Activated naive CD4-positive, alpha-beta T cell treated with Interleukin-2 at 50 U/mL for 16 hours (primary cell): ENCODE results near the gene ADSS1.
A peak's percentile ranks its signal among the peaks of the same experiment; 100 is the strongest.
"Not testable (repeated sequence)": the region's sequence is repeated elsewhere in the genome, so short reads cannot be mapped to it uniquely, and the experiment has no call there.

Experiments
- DNase-seq: peaks from one replicate; pipeline ENCODE4 v3.0.0-alpha.2; 2020

ADSS1 gene

DNA sequence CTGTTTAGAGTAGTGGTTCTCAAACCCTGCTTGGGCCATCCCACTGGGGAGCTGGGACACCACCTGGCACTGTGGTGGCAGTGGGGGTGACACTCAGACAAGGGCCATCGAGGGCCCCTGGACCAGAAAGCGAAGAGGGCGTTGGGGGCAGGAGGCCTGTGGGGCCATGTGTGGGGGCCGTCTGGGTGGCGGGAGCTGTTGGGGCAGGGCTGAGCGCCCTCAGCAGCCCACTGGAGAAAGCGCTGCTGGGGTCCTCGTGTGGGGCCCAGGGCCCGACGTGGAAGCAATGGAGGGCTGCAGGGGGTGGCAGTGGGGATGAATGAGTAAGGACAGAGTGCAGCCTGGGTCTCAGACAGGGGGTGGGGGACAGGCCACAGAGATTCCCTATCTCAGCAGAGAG, 5.9 kb upstream of the ADSS1 start:
- no peak for DNase-seq

- DNase-seq, result no peak
Measured at GRCh38 chr14:104718871-104719270, 5.2 kb upstream of the ADSS1 start.

DNA sequence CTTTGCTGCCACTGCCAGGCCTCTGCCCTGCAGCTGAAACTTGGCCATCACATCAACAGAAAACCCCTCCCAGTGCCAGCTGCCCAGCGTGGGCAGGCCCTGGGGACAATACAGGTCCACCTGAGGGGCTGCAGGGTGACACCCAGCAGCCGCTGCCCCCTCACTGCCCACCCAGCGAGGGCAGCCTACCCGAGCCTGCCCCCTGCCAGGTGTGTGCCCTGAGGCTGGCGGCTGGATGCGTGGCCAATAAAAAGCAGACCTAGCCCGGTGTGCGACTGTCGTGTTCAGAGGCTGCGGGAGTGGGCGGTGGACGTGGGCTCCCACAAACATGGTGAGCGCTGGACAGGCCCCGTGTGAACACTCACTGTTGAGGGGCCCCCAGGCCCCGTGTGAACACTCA, 4.7 kb upstream of the ADSS1 start:
- no peak for DNase-seq

GRCh38 chr14:104721505-104722431, 2.3 kb upstream of the ADSS1 start:
- DNase-seq, result no peak

GRCh38 chr14:104722938-104723650, 935 bp upstream of the ADSS1 start:
- DNase-seq, result no peak

DNA sequence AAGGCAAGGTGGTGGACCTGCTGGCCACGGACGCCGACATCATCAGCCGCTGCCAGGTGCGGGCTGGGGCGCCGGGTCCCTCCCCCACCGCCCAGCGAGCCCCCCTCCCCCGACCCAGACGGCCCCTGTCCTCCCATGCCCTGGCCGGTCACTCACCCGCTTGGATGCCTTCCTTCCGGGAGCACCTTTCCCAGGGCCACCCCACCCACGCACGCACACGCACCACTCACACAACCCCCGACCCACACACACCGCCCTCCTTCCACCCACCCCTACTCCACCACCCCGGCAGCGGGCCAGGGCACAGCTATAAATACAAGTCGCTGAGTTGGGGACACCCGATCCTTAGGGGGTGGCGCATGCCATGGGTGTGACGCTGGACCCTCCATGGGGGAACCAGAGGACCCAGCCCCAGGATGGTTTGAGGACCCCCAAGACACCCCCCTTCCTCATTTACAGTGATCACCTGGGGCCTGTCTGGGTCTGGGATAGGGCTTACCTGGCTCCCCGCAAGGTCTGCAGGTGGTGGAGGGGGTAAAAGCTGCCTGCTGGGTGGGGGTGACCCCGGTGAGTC, 465 bp downstream of the ADSS1 start:
- DNase-seq, result peak; percentile 23

GRCh38 chr14:104724981-104725771, 1.1 kb downstream of the ADSS1 start:
- no peak for DNase-seq

DNA sequence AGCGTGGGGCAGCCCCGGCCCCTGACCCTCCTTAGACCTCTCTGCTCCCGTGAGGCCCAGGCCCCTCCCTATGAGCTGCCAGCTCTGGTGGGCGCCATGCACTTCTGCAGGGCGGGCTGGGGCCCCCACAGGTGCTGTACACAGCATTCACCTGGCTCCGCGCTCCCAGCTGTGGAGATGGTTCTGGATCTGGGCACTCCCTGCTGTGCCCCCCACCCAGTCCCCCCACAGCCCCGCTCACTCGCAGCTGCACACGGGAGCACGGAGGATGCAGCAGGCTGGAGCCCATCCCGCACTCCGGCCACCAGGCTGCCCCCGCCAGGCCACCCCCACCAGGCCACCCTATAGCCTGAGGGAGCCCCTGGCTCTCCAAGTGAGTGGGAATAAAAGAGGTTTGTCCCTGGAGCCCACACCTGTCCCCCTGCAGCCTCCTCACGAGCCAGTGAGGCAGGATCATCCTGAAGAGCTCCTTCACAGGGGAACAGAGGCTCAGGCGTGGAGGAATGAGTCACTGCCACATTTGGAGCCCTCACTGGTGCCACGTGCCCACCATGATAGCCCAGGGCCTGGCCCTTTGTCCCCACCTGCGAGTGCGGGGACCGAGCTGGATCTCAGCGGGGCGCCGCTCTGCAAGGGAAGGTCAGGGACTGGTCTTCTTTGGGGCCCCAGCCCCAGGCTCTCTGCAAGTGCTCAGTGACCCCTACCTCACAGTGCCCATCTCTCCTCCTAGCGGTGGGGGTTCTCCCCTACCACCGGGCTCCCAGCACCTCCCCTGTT, 1.9 kb downstream of the ADSS1 start:
- DNase-seq, result no peak

DNA sequence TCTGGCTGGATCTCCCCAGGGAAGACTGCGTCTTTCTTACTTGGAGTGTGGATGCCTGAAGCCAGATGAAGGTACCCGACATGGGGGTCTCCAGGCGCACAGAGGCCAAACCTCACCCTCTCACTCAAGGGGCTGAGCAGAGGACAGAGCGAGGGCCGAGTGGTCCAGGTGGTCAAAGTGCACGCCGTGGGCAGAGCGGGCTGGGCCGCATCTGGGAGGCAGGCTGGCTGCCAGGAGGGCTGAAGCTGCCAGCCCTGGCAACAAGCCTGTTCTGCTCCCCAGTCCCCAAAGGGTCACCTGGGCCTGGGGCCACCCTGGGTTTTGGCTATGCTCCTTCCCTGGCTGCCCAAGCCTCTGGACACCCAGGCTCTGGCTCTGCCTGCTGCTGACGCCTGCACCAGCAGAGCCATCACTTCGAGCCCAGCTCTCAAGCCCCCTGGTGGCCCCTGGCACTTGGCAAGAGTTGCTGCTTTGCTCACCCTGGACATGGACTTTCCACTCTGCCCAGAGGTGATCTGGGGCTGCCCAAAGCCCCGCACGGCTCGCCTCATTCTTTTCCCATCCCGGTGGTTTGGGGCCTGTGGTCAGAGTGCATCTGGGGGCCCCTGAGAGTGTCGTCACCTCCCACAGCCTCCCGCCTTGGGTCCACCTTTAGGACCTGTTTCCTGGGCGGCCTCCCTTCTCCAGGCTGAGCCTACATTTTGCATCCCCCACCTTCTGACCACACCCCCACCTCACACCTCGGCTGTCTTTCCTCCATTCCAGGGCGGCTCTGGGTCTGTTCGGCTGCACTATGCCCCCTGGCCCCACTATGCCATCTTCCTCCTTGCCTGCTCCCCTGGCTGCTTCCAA, 2.8 kb downstream of the ADSS1 start:
- DNase-seq, result no peak

DNA sequence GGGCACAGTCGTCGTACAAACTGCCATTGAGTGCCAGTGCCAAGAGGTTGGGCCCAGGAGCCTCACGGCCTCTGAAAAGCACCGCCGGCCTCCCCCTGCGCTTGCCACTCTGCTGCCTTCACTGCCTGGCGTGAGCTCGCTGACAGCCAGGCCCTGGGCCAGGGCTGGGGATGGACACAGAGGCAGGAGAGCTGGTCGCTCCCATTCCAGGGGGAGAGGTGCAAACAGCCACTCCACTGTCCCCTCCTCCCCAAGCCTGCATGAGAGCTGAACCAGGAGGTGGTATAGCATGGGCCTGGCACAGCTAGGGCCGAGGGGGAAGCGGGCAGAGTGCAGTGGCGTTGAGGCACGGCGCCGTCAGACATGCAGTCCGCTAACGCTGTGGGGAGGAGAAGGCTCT, 4.6 kb downstream of the ADSS1 start:
- DNase-seq, result no peak

GRCh38 chr14:104729176-104729834, 5.3 kb downstream of the ADSS1 start:
- DNase-seq, result not testable (repeated sequence)

DNA sequence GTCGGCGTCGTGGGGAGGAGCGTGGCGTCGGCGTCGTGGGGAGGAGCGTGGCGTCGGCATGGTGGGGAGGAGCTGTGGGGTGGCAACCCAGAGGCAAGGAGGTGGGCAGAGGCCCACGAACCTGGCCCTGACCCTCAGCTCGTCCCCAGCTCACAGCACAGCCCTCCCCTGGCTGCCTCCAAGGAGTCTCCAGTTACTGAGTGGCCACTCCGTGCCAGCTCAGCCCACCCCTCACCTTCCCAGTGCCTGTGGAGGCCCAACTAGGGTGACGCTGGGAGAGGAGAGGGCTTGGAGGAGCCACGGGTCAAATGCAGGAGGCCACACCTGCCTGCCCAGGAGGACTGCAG, 5.8 kb downstream of the ADSS1 start:
- no peak for DNase-seq

DNA sequence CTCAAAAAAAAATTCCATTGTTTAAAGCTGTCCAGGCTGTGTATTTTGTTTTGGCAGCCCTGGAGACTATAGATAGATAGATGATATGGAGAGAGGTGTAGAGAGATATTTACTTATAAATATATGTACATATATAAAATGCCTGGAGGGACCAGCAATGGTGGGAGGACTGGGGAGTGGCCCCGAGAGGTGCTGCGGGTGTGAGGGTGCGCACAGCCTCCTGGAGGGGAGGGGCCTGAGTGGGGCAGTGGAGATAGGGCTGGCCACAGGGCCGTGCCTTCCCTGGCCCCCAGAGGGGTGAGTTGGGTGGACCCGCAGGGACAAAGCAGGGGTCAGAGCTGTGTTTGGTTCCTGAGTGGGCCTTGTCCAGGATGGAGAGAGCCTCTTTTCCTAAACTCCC, 6.5 kb downstream of the ADSS1 start:
- no peak for DNase-seq

GRCh38 chr14:104731320-104732294, 7.6 kb downstream of the ADSS1 start:
- no peak for DNase-seq

DNA sequence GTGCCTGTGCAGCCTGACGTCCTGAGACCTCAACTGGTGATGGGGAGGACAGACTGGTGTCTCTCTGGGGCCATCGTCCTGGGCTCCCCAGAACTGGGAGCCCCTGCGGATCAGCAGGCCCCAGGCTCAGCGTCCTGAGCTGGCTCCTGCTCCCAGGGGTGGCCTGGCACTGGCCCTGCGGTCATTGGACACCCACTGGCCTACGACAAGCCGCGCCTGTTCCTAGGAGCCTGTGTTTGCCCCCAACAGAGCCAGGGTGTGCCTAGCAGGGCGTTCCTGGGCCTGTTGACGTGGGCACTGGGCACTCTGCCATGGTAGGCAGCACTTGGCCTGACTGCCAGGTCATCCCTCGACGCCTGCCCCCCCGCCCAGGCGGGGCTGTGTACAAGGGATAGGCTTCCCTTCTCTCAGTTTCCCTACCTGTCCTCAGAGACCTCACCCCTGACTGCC, 8.4 kb downstream of the ADSS1 start:
- no peak for DNase-seq

DNA sequence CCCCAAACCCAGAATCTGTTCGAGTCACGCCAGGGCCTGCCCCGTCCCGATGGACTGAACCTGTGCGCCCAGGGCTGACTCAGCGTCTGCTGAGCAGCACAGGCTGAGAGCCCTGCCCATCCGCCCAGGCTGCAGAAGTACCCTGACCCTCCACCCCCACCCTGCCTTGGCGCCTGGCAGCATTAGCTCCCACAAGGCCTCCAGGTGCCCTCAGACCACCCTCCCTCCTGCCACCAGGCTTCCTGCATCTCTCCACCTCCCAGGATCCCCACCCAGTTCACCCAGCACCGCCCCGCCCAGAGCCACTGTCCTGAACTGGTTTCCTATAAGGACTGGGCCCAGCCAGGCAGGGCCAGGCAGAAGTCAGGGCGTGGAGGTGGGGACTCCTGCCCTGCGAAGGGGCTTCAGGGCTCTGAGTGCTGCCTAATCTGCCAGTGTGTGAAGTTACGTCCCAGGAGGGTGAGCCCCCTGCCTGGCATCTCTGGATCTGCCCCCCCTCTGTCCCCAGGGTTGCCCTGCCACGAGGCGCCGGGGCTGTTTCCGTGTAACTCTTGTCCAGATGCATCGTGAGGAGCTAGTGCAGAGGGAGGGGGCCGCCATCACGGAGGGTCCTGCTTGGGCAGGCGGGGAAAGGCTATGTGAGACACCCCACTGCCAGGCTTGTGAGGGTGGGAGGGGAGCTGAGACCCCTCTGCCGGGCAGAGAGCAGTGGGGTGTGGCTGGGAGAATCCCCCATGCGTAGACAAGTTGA, 9.1 kb downstream of the ADSS1 start:
- DNase-seq, result no peak

- DNase-seq, result no peak
Measured at GRCh38 chr14:104734051-104734587, 10.1 kb downstream of the ADSS1 start.

DNA sequence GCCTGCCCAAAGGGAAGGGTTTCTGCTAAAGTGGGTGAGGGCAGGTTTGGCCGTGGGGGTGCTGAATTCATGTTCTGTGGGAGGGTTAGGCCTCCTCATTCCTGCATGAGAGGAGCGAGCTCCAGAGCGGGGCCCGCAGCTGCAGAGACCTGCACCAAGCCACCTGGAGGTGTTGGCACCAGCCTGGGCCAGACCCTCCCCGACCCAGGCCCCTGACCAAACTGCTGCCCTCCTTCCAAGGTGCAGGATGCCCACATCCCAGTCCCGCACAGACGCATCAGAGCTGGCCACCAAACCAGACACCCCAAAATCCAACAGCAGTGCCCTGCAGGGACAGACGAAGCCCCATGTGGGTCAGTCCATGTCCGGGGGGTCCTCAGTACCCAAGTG, 10.6 kb downstream of the ADSS1 start:
- DNase-seq, result no peak
